OCI-LY3 (cell line): Measurements from ENCODE around the gene FFAR2.

Experiments used
- EZH2phosphoT487 ChIP-seq: fragments of 200-600 bp; shearing (Covaris generic); IDR thresholded peaks from 2 replicates; pipeline ENCODE4 v1.6.1; 2018; ENCODE audit warnings: antibody characterized with exemption, mixed run types, low read depth
- TF ChIP-seq, protein P1 (sequence below): fragments of 200-600, 300-600 bp; sonication (generic); IDR thresholded peaks from 2 replicates; pipeline ENCODE4 v1.5.1; 2014; ENCODE audit warnings: antibody characterized with exemption, low read length, low read depth

GRCh38 chr19:35454663-35455062 is 6.6 kb downstream of the FFAR2 start:
- TF ChIP-seq, protein P1, sequence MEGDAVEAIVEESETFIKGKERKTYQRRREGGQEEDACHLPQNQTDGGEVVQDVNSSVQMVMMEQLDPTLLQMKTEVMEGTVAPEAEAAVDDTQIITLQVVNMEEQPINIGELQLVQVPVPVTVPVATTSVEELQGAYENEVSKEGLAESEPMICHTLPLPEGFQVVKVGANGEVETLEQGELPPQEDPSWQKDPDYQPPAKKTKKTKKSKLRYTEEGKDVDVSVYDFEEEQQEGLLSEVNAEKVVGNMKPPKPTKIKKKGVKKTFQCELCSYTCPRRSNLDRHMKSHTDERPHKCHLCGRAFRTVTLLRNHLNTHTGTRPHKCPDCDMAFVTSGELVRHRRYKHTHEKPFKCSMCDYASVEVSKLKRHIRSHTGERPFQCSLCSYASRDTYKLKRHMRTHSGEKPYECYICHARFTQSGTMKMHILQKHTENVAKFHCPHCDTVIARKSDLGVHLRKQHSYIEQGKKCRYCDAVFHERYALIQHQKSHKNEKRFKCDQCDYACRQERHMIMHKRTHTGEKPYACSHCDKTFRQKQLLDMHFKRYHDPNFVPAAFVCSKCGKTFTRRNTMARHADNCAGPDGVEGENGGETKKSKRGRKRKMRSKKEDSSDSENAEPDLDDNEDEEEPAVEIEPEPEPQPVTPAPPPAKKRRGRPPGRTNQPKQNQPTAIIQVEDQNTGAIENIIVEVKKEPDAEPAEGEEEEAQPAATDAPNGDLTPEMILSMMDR = no peak
- no peak for TF ChIP-seq EZH2phosphoT487
